Measurements from ENCODE around the gene RNF11.

Gene RNF11

GRCh38 chr1:51298322-51298705, 62.2 kb downstream of the RNF11 start:
- DNase-seq = no peak

- peak; percentile 66 to 90 for DNase-seq
Observed at GRCh38 chr1:51299185-51299885, 63.3 kb downstream of the RNF11 start.

DNA sequence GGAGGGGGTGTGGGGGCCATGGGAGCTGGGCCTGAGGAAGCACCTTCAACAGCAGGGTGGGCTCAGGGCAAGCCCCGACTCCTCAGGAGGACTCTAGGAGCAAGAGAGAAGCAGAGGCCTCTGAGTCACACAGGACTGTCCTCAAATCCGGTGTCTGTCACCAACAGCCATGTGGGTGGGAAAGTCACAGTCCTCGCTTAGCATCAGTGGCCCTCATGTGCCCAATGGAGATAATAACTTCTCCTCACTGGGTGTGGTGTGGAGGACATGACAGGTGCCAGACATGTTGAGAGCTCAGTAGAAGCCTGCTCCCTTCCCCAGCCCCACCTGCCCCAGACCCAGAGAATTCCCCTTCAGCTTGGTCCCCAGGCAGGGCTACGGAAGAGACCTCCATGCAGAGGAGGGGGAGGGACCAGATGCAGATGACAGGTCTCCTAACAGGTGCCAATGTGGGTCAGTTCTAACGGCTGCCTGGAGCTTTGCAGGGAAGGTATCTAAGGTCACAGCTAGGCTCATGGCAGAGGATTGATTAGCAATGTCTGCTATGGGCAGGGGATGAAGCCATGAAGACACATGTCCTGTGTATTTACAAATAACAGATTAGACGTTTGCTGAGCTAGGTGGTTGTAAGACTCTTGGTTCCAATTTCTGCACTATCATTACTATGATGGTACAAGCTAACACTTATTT, 64.1 kb downstream of the RNF11 start:
- peak in 1 of 2 experiments; percentile 14 for DNase-seq

DNA sequence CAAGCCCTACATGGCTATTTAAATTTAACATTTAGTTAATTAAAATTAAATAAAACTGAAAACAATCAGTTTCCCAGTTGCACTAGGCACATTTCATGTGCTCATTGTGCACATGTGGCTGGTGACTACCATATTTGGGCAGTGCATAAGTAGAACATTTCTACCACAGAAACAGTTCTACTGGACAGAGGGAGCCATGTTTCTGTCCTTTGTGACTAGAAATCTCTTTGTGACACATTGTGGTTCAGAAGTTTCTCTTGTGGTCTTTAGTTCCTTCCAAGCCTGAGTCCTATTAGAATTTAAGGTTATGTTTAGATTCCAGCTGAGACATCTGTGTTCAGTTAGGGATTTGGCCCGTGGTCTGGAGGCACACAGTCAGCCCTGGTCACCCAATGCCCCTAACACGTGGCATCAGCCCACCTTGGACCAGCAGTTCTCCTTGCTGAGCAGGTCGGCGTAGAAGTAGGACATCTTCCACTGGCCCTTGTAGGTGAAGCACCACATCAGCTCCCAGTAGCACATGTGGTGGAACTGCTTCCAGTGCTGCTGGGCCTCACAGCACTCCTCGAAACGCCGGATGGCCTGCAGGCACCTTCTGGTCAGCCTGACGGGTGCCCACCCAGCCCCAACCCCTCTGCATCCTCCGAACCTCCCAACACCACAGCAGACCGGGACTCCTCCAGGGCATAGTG, 65.2 kb downstream of the RNF11 start:
- DNase-seq = no peak

- DNase-seq = peak; percentile 84 to 85
Observed at GRCh38 chr1:51301844-51302162, 65.7 kb downstream of the RNF11 start.

DNA sequence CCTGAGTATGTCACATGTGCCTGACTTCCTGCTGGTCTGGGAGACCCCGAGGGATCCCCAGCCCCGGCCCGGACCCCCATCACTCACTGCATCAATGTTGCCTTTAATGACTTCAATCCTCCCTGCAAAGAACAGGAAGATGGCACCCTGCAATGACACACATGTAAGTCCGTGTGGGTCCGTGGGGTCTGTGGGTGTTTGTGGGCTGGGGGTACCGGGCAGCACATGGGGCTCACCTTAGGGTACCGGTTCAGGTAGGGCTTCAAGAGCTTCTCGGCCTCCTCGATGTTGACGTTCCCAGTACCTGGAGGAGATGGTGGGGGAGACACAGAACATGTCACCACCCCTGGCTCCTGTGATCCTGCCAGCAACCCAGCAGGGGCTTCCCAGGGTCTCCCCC, 66.2 kb downstream of the RNF11 start:
- DNase-seq = peak in 1 of 2 experiments; percentile 24

DNA sequence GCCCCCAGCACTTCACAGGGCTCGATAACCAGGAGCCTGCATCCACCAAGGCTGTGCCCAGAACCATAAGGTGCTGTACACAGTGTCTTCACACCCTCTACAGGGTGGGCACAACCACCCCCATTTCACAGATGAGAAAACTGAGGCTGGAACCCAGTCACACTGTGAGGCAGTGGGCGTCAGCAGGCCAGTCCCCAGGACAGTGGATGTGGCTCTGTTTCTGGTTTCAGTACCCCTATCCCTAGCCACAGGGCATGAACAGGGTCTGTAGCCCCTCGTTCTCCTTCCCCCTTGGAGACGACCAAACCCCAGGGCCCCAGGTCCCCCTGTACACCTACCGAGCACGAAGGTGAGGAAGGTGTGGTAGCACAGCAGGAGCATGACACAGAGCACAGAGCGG, 66.7 kb downstream of the RNF11 start:
- DNase-seq = no peak

DNA sequence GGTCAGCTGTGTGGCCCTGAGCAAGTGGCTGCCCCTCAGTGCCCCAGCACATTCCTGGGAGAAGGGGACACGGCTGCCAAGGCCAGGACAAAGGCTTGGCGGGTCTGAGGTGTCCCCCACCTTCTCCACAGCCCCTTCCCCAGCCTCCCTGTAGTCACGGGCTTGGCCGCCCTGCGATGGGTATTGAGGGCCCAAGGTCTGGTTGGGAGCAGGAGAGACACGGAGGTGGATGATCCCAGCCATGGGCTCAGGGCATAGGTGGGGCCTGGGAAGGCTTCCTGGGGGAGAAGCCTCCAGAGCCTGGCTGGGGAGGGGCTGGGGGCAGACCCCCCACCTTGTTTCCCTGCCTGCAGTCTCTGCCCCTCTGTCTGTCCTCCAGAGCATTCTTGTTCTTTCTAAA, 67.2 kb downstream of the RNF11 start:
- no peak for DNase-seq

DNA sequence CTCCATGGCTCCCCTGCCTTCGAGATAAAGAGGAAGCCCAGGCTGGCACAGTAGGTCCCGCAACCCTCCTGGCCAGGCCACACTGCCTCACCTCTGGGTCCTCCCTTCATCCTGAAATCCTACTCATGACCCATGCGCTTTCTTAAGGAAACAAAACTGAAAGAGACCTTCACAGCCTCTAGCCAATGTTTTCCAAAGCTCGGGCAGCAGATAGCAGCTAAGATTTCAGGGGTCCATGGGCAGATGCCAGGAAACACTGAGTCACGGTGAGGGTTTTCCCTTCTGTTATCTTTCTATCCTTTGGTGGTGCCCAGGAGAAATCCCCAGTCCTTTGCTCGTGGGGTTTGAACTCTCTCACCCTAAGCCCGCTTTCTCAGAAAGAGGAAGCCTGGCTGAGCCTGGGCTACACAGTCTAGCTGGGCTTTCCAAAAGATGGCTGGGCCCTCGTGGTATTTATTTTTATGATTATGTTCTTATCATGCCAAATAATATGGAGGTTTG, 67.7 kb downstream of the RNF11 start:
- no peak for DNase-seq

DNA sequence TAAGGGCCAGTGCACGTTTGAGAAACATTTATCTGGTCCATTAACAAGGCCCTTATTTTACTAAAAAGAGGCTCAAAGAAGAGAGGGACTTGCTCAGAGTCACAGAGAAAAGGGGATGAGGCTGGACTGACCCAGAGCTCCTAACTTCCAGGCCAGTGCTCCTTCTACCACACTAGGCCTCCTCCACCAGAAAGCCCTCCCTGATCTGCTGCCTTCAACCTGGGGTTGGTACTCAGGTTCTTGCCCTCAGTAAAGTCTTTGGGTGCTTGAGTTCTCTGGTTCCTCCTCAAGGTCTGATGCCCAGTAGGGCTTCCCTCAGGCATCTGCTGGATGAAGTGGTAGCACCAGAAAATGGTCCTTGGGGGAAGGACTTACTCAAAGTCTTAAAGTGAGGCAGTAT, 68.3 kb downstream of the RNF11 start:
- no peak for DNase-seq

DNA sequence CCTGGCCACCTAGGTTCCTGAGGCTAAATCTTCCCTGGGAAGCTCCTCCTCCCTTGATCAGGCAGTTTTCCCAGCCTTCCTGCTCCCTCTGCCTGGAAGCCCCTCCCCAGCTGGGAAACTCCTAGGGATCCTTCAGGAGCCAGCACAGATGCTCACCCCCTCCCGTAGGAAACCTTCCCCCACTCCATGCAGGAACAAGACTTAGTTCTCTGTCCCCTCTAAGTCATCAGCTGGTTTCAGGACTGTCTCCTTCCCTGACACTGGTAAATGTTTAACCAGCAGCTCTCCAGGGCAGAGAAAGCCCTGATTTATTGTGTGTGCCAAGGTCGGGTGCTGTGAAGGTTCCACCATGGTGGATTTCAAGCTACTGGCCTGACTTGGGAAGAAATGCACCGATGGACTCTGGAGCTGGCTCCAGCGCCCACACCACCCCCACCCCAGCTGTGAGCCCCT, 69.3 kb downstream of the RNF11 start:
- peak; percentile 52 to 66 for DNase-seq

GRCh38 chr1:51306950-51307349, 70.9 kb downstream of the RNF11 start:
- no peak for DNase-seq

DNA sequence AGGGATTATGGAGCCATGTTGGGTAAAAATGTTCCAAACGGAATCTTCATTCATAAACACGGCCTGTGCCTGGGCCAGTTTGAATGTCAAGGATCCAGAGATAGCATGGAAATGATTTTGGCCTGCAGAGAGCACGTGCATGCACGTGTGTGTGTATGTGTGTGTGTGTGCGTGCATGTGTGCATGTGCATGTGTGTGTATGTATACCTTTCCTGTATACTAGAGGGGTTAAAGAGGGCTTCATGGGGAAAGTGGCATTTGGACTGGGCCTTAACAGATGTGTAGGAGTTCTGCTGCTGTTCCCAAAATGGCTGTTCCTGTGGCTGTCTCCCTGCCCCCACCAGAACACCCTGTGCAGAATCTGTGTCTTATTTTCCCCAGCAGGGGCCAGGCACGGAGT, 72.6 kb downstream of the RNF11 start:
- no peak for DNase-seq

DNA sequence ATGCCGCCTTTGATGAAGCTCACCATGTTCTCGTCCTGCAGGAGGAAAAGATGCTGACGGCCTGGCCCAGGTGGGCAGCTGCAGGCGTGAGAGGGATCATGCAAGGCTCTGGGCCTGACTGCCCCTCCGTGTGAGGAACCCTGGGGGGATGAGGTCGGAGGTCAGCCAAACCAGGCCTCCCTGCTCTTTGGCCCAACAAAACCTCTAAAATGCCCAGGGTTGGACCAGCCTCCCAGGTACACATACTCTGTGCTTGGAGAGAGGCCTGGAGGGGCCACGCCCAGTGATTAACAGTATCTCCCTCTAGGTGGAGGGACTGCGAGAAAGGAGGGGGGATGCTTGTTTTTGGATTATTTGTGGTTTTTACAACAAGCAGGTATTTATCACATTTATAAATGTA, 73.2 kb downstream of the RNF11 start:
- no peak for DNase-seq

DNA sequence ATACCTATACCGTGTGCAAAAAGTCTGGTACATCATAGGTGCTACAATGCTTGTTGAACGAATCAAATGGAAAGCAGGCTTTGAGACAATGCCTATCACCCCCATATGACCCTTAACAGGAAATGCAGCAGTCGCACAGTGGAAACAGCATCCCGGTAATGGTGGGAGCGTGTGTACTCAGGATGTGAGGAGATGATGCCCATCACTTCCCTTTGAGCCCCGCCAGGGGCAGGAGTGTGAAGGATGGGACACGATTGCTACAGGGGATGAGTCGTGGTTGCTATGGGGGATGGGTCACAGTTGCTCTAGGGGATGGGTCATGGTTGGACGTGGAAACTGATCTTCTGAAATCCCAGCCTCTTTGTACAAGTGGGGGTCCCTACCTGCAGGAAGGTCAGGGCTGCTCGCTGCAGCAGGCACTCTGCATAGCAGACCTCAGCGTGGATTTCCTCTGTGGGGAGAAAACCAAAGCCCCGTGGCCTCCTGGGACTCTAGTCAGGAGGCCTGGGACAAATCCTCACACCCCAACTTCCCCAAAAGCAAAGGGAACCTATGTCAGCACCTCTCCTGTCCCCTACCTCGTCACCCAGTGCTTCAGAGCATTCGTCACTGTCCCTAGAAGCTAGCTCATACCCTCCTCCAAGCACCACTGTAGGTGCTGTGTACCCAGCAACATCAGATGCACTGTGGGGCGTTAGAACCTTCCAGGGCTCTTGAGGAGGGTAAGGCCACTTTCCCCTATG, 75.0 kb downstream of the RNF11 start:
- DNase-seq = no peak

DNA sequence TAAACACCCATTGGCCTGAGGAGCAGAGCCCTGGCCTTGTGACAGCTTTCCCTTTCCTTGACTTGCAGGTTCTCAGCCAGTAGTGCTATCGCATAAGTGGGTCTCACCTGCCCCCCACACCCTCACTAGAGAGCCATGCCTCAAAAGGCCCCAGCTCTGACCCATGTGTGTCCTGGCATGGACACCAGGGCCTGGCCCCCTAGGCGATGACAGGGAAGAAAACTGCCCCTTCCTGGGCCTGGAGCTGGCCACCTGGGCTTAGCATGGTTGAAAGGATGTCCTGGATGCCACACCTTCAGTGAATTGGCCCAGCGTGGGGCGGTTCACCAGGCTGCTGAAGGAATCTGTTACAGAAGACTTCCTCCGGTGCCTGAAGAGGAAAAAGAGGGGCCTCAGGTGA, 75.8 kb downstream of the RNF11 start:
- DNase-seq = no peak

GRCh38 chr1:51312718-51313117, 76.6 kb downstream of the RNF11 start:
- DNase-seq = no peak

DNA sequence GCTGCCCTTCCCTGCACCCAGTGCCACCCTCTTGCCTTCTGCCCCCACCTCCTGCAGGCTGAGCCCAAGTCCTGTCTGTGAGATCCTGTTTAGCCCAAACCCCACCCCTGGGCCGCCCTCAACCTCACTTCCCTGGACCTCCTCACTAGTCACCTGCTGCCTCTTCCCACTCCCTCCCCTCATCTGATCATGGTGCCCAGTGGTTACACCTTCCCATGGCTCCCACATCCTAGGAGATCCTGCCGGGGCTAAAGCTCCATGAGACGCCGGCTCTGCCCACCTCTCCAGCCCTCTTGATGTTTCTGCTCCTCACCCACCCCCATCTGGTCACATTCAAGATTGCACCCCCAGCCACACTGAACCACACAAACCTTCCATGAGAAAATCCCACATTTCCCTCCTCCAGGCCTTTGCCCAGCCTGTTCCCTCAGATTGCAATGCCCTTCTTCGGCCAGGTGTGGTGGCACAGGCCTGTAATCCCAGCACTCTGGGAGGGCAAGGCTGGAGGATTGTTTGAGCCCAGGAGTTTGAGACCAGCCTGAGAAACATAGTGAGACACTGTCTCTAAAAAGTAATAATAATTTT, 77.3 kb downstream of the RNF11 start:
- peak in 1 of 2 experiments; percentile 35 for DNase-seq

DNA sequence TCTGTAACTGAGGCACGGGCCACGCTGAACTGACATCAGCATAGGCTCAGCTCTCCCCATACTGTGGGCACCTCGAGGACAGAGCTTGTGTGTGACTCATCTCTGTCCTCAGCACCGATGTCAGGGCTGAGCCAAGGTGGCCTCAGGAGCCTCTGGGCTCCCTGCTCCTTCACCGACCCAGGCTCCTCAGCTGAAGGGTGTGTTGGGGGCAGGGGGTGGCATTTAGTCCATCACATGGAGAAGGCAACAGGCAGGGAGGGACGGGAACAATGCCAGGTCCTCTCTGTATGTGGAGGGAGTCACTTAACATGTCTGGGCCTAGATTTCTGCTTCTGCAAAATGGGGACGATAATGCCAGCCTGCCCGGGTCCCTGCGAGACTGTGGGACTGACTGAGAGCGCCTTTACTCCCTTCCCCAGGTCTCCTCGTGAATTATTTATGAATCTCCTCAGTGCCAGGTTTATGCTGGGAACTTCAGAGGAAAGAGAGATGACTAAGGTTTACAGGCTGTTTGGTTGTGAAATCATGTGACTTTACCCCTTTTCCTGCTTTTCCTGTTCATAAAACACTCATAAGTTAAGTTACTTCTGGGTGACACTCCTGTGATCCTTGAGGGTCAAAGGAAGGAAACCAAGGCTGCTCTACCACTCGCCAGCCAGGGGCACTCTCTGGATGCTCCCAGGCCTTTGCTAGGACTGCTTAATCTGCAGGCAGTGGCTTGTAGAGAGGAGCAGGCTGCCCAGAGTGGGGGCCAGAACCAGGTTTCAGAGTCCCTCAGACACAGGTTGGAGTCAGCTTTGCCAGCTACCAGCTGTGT, 78.1 kb downstream of the RNF11 start:
- DNase-seq = no peak

DNA sequence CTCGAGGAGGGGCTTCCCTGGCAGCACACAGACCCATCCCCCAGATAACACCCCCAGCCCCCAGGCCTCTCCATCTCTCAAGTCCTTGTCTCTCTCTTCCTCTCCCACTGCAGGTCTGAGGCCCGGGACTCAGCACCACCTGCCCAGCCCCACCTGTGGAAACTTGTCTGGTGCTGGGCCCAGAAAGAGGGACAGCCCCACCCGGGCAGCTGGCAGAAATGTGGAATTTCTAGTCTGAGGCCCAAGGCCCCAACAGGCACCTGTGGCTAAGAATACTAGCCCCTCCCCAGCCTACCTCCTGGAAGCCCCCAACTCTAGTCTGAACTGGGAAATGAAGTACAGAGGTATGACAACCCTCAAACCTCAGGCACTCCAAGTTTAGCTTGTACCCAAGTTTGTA, 78.9 kb downstream of the RNF11 start:
- no peak for DNase-seq

DNA sequence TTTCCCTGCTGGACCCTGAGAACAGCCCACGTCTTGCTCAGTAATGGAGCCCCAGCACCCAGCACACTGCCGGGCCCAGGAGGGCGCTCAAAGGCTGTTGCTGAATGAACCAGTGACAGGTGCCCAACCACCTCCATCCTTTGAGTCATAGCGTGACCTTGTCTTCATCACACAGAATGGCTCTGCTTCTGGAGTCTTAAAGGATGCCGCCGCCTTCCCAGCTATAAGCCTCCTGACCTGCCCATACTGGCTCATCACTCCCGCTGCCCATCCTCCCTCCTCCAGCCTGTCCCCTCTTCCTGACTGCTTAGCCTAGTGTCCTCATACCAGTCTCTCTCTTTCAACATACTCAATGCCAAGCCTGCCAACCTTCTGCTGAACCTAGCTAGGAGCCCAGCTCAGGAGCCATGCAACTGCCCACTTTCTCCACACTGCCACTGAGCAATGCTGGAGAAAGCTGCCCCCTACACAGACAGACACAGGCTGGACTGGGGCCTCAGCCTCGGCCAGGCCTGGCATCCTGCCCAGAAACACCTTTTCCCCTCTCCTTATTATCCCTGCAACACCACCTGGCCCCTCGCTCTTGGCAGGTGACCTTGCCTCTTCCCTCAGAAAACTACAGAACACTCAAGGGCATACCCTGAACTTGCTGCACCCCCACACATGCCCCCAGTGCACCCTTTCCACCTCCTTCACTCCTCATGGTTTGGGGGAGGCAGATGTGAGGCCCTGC, 80.2 kb downstream of the RNF11 start:
- DNase-seq = no peak

- DNase-seq = no peak
Observed at GRCh38 chr1:51316846-51317120, 80.7 kb downstream of the RNF11 start.
